Activated CD8-positive, alpha-beta memory T cell treated with anti-CD3 and anti-CD28 coated beads, Interleukin-2, amount 50 U/mL, for 48 hours (primary cell): Measurements from ENCODE around the gene RPRD1B.

Experiments
- DNase-seq: peaks from one replicate; pipeline ENCODE4 v3.0.0-alpha.2; 2020

RPRD1B gene

DNA sequence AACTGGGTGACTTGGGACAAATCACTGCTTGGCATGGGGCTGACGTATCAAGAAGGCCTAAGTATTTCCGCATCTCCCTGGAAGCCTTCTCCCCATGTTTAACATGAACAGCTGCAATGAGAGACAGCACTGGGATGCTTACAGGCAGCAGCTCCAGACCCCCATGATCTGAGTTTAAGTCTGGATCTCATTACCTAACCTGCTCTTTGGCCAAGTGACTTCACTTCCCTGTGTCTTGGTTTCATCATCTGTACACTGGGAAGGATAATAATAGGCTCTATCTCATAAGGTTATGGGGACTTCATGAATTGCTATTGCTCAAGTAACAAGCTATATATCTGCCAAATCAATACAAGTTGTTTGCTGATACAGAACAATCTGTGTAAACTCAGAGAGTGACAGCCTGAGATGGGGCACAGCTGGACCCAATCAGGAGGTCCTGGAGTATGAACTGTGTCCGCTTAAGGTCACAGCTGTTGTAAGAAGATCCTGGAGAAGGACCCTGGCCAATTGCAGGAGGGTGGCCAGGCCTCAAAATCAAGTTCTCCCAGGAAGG, 75.5 kb downstream of the RPRD1B start:
- DNase-seq = no peak

DNA sequence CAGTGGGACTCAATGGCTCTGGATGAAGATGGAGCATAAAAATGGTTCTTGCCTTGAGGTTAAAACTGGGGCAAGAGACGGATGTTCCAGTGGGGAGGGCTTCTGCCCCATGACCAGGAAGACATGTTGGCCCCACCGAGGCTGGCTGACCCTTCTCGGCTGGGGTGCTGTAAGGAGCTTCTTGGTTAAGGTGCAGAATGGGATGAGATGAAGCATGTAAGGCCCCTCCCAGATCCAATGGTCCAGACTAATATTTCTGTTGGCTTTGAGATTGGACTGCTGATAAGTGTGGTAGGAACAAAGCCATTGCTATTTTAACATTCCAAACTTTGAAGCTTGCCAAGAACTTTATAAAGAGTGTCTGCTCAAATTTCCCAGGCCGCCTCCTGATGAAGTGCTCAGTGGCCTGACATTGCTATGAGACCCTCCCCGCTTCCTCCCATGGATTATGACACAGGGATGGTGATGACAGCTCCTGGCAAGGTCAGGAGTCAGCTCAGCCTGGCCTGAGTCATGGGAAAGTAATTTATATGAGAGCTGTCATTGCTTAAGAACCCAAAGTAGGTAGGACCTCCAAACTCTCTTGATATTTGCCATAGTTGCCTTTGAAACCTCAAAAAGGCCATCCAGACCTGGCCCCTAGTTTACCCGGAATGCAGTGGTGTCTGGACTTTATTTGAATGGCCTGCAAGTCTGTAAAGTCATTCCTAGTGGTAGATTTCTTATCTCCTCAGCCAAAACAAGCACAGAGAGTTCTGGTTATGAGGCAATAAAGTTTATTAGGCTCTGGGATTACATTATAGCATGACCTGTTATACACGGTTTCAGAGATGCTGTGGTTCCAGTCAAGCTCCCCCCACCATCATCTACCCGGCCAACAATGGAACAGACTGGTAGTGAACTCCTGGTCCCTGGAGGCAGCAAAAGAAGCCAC, 76.3 kb downstream of the RPRD1B start:
- no peak for DNase-seq

DNA sequence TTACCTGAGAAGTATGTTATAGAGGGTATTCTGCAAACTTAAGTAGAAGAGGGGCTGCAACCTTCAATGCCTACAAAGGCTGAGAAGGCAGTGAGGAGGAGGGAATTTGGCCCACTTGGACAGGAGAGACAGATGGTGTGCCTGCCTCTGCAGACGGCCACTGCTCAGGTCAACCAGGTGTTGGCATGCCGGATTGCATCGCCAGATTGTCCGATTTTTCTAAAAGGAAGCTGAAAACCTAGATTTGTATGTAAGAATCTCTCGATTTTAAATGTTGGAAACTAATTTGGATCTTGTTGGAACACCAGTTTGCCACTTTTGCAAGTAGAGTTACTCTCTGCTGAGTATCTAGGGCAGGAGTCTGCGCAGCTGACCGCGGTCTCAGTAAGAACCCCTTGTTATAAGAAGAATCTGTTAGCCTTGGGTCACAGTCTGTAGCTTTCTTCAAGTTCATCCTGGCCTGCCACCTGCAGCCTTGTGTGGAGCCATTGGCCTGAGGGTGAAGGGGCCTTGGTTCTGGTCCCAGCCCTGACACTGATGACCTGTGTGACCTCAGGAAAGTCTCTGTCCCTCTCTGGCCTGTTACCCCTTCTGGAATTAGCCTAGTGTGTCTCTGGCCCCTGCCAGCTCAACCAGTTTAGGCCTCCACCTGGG, 77.1 kb downstream of the RPRD1B start:
- no peak for DNase-seq

DNA sequence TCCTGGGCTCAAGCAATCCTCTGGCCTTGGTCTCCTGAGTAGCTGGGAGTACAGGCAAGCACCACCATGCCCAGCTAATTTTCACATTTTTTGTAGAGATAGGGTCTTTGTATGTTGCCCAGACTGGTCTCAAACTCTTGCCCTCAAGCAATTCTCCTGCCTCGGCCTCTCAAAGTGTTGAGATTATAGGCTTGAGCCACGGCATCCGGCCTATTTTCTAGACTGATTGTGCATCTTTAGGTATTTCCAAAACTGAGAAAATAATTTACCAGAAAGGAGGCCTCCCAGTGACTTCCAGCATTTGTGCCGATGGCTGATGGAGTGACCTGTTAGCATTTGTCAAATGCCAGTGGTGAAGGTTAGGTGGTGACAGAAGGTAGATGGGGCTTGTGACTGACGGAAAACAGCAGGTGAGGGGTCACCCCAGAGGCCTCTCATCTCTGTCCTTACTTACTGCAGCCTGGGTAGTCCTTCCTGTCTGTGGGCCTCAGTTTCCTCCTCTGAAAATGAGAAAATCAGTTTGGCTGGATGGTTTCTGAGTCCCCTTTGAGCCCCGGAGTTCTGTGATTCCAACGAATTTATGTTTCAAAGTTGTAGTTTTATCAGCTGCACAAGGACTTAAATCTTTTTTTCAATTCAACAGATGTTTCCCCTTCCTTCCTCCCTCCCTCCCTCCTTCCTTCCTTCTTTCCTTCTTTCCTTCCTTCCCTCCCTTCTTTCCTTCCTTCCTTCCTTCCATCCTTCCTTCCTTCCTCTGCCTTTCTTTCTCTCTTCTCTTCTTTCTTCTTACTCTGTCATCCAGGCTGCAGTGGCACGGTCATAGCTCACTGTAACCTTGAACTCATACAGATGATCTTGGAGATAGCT, 78.1 kb downstream of the RPRD1B start:
- DNase-seq = no peak

DNA sequence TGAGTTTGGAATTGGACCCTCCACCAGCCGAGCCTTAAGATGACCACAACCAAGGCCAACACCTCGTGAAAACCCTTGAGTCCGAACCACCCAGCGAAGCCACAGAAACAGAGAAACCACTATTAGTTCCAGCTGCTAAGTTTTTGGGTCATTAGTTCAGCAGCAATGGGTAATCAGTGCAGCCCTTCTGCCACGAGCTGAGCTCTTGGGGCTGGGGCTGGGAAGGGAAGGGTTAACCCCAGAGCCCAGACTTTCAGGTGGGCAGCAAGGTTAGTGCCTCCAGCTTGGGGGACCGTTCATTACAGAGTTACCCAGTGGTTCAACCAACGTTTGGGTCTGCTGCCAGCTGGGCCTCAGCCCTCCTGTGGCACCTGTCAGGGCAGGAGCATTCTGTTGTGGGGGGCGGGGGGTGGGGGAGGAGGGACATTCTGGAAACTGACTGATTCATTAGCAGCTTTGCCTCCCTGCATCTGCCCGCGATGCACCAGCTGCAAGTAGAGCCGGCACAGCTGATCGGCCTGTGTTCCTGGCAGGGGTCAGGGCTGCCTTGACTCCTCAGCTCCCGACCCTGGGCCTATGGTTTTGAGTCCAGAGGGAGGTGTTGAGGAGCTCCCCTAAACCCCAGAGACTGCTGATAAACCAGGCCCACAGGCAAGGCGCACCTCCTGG, 78.8 kb downstream of the RPRD1B start:
- no peak for DNase-seq

DNA sequence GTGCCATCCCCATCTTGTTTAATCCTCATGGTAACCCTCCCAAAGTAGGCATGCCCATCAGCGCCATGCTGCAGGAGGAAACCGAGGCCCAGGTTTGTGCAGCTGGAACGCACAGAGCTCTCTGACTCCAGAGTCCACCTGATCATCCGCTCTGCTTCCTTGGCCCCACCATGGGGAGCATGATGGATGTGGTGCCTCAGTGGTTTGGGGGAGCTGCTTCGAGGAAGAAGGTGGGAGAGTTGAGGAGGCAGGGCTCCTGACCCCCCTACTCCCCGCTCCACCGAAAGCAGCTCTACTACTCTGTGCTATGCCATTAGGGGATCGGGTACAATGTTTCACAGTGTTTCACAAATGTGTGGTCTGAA, 79.4 kb downstream of the RPRD1B start:
- no peak for DNase-seq

DNA sequence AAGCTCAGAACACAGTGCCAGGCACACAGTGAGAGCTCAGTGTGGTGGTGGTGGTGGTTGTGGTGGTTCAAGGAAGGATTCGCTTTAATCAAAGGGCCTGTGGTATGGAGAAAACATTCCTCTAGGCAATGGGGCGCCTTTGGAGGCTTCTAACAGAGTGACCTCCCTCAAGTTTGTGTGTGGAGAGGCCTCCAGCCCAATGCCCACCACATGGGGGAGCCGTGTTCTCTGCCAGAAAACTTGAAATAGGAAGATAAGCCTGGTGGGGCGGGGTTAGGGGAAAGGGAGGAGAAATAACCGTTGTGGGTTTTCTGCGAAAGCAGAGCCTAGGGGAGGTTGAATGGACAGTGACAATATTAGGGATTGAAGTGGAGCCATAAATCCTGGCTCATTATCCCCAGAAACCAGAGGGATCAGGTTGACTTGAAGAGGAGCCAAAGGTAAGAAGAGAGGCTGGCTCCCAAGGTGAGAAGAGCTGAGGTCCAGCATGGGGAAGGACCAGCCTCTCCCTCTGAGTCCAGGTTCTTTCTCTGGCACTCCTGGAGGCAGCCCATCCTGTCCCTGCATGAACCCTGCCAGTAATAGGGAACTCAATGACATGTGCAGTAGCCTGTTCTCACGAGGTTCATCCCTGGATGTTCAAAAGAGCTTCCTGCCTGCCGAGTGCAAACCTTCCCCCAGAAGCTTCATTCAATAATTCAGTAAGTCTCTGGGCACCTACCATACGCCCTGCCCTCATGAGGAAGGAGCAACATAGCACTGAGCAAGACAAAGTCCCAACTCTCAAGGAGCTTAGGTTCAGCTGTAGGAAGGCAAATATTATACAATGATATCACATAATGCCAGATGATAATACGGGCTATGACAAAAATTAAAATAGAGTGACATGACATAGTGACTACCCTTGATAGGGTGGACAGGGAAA, 80.1 kb downstream of the RPRD1B start:
- no peak for DNase-seq

DNA sequence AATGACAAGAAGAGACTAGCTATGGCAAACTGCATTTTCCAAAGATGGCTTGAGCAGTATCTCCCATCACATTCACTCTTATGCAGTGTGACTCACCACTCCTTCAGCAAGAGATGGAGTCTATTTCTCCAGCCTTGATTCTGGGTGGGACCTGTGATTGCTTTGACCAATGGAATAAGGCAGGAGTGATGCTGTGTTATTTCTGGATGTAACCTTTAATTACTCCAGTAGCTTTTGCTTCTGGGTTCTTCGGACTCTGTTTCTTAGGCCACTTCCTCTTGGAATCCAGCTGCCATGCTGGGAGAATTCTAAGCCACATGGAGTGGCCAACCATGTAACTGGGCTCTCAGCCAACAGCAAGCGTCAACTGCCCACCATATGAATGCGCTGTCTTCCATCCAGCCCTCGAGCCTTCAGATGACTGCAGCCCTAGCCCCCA, 80.8 kb downstream of the RPRD1B start:
- DNase-seq = no peak

DNA sequence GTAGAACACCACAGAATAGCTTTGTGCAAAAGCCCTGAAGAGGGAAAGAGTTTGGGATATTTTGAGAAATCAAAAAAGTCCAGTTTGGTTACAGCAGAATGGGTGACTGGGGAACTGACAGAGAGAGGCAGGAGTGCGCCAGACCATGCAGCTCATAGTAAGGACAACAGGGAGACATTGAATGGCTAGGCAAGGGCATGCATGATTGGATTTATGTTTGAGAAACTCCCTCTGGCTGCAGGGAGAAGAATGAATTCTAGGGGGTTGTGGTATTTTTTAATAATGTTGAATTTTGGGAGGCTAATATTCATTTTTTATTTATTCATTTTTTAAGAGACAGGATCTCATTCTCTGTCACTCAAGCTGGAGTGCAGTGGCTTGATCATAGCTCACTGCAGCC, 81.7 kb downstream of the RPRD1B start:
- DNase-seq = no peak

DNA sequence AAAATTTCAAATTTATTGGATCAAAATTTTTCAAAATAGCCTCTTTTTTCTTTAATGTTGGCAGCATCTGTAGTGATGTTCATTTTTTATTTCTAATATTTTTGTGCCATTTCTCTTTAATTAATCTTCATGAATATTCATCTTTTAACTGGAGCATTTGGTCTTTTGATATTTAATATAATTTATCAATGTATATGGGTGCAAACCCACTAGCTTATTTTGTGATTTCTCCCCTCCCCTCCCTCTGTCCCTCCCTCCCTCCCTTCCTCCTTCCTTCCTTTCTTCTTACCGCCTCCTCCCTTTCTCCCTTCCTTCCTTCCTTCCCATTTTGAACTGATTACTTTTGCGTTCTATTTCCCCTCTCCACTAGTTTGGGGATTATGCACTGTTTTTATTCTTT, 82.3 kb downstream of the RPRD1B start:
- no peak for DNase-seq

DNA sequence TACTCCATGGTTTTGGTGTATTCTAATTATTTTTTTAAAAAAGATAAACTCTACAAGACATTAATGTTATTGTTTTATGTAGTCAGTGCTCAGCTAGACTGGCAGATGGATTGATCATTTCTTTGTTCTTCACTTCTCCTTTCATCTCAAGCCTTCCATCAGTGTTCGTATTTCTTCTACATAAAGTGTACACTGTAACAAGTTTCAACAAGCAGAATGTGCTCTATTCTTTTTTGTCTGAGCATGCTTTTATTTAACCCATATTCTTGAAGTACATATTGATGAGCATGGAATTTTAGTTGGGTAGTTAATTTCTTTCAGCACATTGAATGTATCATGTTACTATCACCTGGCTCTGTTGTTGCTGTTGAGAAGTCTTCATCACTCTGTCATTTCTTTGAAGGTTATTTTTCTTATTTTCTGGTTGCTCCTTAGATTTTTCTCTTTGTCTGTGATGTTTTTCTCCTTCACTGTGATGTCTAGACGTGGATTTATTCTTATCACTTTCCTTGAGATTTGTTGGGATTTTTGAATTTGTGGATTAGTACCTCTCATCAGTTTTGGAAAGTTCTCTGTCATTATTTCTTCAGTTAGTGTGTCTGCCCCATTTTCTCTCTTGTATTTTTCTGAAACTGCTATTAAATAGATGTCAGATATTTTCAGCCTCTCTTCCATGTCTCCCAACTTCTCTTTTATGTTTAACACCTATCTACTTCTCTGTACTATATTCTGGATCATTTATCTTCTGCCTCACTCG, 83.0 kb downstream of the RPRD1B start:
- no peak for DNase-seq

DNA sequence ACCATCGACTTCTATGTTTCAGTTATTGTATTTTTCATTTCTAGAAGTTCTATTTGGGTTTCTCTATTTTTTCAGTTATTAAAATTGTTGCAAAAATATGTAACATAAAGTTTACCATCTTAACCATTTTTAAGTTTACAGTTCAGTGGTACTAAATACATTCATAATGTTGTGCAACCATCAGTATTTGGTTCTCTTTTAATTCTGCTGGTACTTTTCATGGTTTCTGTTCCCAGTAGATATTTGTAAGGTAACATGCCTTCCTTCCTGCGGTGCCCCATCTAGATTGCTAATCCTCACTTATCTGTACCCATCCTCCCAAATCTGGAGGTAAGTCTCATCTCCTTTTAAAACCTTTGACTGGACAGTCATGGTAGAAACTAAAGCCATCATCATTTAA, 83.7 kb downstream of the RPRD1B start:
- DNase-seq = no peak

DNA sequence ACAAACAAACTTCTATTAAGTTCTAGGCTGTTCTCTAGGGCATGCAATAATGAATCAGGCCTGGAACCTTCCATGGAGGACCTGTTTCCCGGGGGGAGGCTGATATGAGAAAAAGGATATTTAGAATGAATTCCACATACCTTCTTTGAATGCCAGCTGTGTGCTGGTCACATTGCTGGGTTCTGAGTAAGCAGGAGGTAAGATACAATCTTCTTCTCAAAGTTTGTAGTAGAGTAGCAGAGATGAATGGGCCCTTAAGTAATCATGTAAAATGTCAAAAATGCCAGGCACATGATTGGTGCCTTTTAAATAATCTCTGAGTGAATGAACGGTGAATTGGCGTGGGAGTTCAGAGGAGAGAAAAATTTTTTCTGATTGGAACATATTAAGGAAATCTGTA, 84.1 kb downstream of the RPRD1B start:
- no peak for DNase-seq

DNA sequence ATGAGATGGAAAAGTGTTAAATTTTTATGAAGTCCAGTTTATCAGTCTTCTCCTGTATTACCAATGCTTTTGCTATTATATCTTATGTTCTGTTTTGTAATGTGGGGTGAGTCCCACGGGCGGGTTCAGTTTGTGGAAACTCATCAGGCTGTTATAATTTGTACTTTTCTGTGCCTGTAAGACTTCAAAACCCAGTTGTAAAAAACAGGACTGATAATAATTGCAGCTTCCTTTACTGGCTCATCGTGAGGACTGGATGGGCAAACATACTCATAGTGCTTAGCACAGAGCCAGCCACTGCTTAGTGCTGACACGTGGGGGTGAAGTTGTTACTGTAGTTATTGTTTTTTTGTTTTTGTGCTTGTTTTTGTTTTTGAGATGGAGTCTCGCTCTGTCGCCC, 85.9 kb downstream of the RPRD1B start:
- no peak for DNase-seq

DNA sequence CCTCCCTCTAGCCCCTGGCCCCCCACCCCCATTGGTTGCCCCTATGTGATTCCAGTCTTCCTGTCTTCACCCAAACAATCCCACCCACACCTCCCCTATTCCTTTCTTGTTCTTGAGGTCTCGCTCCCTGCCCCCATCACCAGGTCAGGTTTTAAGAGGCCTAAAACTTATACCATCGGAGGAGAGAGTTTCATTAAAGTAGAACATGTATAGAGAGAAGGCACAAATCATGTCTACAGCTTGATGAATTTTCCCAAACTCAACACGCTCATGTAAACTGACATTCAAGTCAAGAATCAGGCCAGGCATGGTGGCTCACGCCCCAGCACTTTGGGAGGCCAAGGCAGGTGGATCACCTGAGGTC, 87.1 kb downstream of the RPRD1B start:
- DNase-seq = no peak

DNA sequence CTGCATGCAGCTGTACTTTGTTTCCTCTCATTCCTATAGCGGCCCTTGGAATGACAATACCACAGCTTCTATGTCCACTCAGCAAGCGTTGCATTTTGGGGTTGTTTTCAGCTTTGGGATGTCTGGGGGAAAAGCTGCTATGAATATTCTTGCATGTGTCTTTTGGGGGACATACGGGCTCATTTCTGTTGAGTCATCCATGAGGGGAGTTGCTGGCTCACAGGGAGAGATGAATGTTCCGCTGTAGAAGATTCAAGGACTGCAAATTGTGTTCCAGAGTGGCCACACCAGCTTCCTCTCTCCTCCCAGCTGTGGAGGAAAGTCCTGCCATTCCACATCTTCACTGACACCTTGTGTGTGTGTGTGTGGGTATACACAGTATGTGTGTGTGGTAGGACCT, 88.2 kb downstream of the RPRD1B start:
- DNase-seq = no peak

DNA sequence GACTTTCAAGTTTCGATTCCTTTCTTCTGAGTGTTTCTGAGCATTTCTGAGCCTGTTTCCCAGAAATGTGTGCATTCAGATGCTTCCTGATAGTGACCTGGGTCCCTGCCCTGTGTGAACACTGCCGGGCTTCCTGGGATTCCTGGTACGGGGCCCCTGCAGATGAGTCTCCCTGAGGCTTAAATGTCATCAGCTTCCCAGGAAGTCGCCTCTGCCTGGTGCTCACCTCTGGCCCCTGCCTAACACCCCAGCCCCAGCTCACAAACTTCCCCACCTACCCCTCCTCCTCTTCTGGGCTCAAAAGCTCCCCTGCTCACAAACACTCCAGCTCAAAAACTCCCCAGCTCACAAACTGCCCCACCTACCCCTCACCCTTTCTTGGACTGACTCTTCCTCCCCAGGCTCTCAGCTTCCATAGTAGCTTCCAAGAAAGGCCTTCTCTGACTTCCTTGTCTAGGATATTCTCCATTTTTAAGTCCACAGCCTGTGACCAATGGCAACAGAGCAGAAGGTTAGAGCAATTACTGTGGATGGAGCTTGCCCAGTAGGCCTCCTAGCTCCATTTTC, 89.6 kb downstream of the RPRD1B start:
- peak; percentile 45 for DNase-seq

DNA sequence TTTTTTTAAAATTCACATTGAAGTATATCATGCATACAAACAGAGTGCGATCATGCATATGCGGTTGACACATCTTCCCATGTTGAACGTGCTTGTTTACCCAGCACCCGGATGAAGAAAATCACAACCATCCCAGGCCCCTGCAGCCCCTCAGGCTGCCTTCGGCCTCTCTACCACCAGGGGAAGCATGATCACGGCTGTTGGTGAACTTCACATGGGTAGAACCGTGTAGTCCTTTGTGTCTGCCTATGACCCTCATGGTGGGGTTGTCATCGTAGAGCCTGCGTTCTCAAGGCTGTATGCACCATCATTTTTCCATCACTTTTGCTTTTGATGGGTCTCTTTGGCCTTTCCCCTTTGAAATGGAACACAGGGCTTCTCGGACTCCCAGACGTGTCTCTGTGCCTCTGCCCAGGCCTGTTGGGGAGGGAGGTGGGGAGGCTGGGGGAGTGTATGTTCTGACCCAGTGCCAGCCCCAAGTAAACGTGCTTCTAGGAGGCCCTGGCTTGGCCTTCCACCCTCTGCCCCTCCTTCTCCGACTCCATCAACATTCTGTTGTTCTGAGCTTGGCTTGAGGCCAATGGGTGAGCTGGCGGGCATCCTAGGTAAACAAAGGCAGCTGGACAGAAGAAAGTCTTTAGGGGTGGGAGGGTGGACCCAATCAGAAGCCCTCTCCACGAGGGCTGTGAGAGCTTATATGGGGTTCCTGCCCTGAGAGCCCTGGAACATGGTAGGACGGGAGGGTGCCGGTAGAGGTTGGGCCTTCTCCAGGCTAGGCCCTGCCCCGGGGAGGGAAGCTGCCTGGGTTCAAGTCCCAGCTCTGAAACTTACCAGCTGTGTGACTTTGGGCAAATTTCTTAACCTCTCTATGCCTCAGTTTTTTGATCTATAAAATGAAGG, 91.9 kb downstream of the RPRD1B start:
- peak; percentile 44 for DNase-seq
